ENCODE measurements around the gene C11orf68. TPM values are rescaled to one million over a fixed set of nuclear protein-coding genes. Genes with fewer than 3 reads are reported as not detected.

C11orf68 gene
- total RNA-seq, 1 experiment from 2014 or later = 36.5 TPM

GRCh38 chr11:65911682-65912568, 6.9 kb downstream of the C11orf68 start:
- Histone ChIP-seq H3K9me2 (ENCODE audit: insufficient read depth) (no peaks in the 10 kb centered on the region), H3K9me3 (ENCODE audit: insufficient read depth, low read depth) (no peaks in the 10 kb centered on the region), H3F3A (ENCODE audit: insufficient read depth, low read depth) (peaks cover 66% of the 10 kb centered on the region), H3K27me3 (ENCODE audit: insufficient read depth, low read depth) (no peaks in the 10 kb centered on the region), H3K4me1 (replicated peaks; ENCODE audit: insufficient read depth) (peaks cover 77% of the 10 kb centered on the region), H3K4me2 (peak overlapping the region; percentile 63), H3K27ac (peak overlapping the region; percentile 67), H4K20me1 (ENCODE audit: insufficient read depth) (no peaks in the 10 kb centered on the region), H3K79me2 (ENCODE audit: low read depth) (peaks cover 11% of the 10 kb centered on the region), H2AFZ (peak overlapping the region; percentile 61; the same call in 1 of the 2 replicates), H3K36me3 (ENCODE audit: low read depth) (no peaks in the 10 kb centered on the region), H3K4me3 (no peak overlapping the region)
- TF ChIP-seq CTCF (conservative IDR thresholded peaks at IDR 0.05) = no peak; the same call in 1 of the 2 replicates
- no peak for TF ChIP-seq EZH2 (IDR thresholded peaks at IDR 0.05; ENCODE audit: low read depth)
- intact Hi-C loops (cut with micrococcal nuclease; ENCODE audit: unreplicated experiment) = no loop called here
- BruUV-seq (replicated peaks) = no TSS peak
- DNase-seq = peak; percentile 63 to 70
- CTCF ChIA-PET = interaction anchor here (0.7 to 1.2 kb wide), 3 partner anchors 9 to 24 kb away, joined by 3 to 13 read pairs (median 4); partner anchors contain the start of gene FIBP
- POLR2A ChIA-PET (ENCODE audit: unreplicated experiment) = interaction anchor here (0.5 to 1.1 kb wide), 6 partner anchors 9 to 305 kb away, joined by 3 to 6 read pairs (median 4); no protein-coding TSS in a partner anchor

DNA sequence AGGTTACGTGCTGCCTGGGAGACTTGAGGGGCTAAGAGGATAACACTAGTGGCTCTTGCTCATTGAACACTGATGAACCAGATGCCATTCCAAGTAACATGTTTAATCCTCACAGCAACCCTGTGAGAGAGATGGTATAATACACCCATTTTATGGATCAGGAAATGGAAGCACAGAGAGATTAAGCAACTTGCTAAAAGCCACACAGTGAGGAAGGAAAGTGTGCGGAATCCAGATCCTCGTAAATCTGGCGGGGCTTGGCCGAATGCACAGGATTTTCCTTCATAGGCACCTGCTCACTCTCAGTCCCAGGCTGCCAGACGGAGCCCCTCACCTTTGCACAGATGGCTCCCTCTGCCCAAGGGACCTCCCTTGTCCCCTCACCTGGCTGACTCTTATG, 11.0 kb downstream of the C11orf68 start:
- H3K4me1 ChIP-seq (replicated peaks; ENCODE audit: insufficient read depth) = peaks cover 70% of the 10 kb centered on the region

More for the DNA sequence above, 11.0 kb downstream of the C11orf68 start:
- Histone ChIP-seq H3F3A (ENCODE audit: insufficient read depth, low read depth) (peaks cover 60% of the 10 kb centered on the region), H3K36me3 (ENCODE audit: low read depth) (no peaks in the 10 kb centered on the region), H3K4me2 (no peak overlapping the region), H4K20me1 (ENCODE audit: insufficient read depth) (no peaks in the 10 kb centered on the region), H3K27ac (no peak overlapping the region), H3K79me2 (ENCODE audit: low read depth) (no peaks in the 10 kb centered on the region), H3K9me2 (ENCODE audit: insufficient read depth) (no peaks in the 10 kb centered on the region), H3K9me3 (ENCODE audit: insufficient read depth, low read depth) (no peaks in the 10 kb centered on the region), H3K27me3 (ENCODE audit: insufficient read depth, low read depth) (no peaks in the 10 kb centered on the region), H3K4me3 (no peak overlapping the region), H2AFZ (no peak overlapping the region)
- intact Hi-C loops (cut with micrococcal nuclease; ENCODE audit: unreplicated experiment) = no loop called here
- no TSS peak for BruUV-seq (replicated peaks)
- TF ChIP-seq CTCF (conservative IDR thresholded peaks at IDR 0.05) (no peak), EZH2 (IDR thresholded peaks at IDR 0.05; ENCODE audit: low read depth) (no peak)
- DNase-seq = no peak
- ChIA-PET CTCF (interaction anchor here (0.6 kb wide), 1 partner anchor 8 kb away, joined by 10 read pairs; no protein-coding TSS in a partner anchor), POLR2A (ENCODE audit: unreplicated experiment) (no interaction called here)
